A204.1 (cell line): ENCODE measurements around the gene GADD45GIP1.
"Not testable (repeated sequence)": the region's sequence is repeated elsewhere in the genome, so short reads cannot be mapped to it uniquely, and the experiment has no call there.

Experiments used
- FAIRE-seq: peaks from 2 replicates; lab custom pipeline; 2012; peaks lifted over from hg19 to GRCh38; lab: Jason Lieb, UNC

The GADD45GIP1 gene

GRCh38 chr19:12957389-12957952, 448 bp upstream of the GADD45GIP1 start:
- not testable (repeated sequence) for FAIRE-seq

GRCh38 chr19:12955996-12956395, 1.0 kb downstream of the GADD45GIP1 start:
- no peak for FAIRE-seq

GRCh38 chr19:12955575-12955974, 1.4 kb downstream of the GADD45GIP1 start:
- not testable (repeated sequence) for FAIRE-seq

GRCh38 chr19:12954612-12954962, 2.4 kb downstream of the GADD45GIP1 start:
- FAIRE-seq = no peak

GRCh38 chr19:12953799-12954611, 3.0 kb downstream of the GADD45GIP1 start:
- no peak for FAIRE-seq

GRCh38 chr19:12953138-12953798, 3.8 kb downstream of the GADD45GIP1 start:
- no peak for FAIRE-seq

GRCh38 chr19:12952488-12953137, 4.4 kb downstream of the GADD45GIP1 start:
- no peak for FAIRE-seq

- not testable (repeated sequence) for FAIRE-seq
Observed at GRCh38 chr19:12952050-12952449, 5.0 kb downstream of the GADD45GIP1 start.

GRCh38 chr19:12949363-12950283, 7.4 kb downstream of the GADD45GIP1 start:
- no peak for FAIRE-seq

- no peak for FAIRE-seq
Observed at GRCh38 chr19:12948612-12949362, 8.2 kb downstream of the GADD45GIP1 start.

- FAIRE-seq = no peak
Observed at GRCh38 chr19:12947702-12948611, 9.1 kb downstream of the GADD45GIP1 start.

GRCh38 chr19:12946731-12947496, 10.1 kb downstream of the GADD45GIP1 start:
- FAIRE-seq = no peak

- no peak for FAIRE-seq
Observed at GRCh38 chr19:12946092-12946721, 10.8 kb downstream of the GADD45GIP1 start.

GRCh38 chr19:12945479-12946091, 11.4 kb downstream of the GADD45GIP1 start, which contains the start of gene RAD23A:
RAD23A (plus strand) TSS chr19:12945862; CDS start chr19:12945949, 87 bp downstream.
- FAIRE-seq = no peak

GRCh38 chr19:12944104-12944674, 12.8 kb downstream of the GADD45GIP1 start:
- no peak for FAIRE-seq

- FAIRE-seq = no peak
Observed at GRCh38 chr19:12943437-12944044, 13.5 kb downstream of the GADD45GIP1 start.

GRCh38 chr19:12940897-12941296, 16.1 kb downstream of the GADD45GIP1 start:
- no peak for FAIRE-seq
